A549 (cell line): ENCODE measurements around the gene CCDC136. TPM values are rescaled to one million over a fixed set of nuclear protein-coding genes. Genes with fewer than 3 reads are reported as not detected.

Experiments used
- ATAC-seq, 2 experiments: fragments of 200-7000 bp in 1 of 2; fragments of >200 bp in 1 of 2; cut with Nextera tagmentation in 1 of 2; cut with Tn5 transposase in 1 of 2; 3 replicates each; pipeline versions ENCODE4 v1.8.0 to v1.9.1; 2018 to 2020; ENCODE audit warnings: mild to moderate bottlenecking in 1 of 2, moderate library complexity in 1 of 2
- CTCF ChIA-PET: fragments of 300-600 bp; sonication (Branson Sonifier 250); formaldehyde crosslinking; extraction: SDS; loops from one replicate; lab custom pipeline; 2021; ENCODE audit warnings: antibody characterized with exemption, inconsistent platforms; lab: Yijun Ruan, JAX
- POLR2A ChIA-PET: fragments of 350-600 bp; formaldehyde crosslinking; extraction: SDS; loops from one replicate; lab custom pipeline; 2021; ENCODE audit warnings: antibody characterized with exemption, inconsistent platforms; lab: Yijun Ruan, JAX
- DNase-seq, 2 experiments: peaks; one replicate each; pipeline versions ENCODE4 v3.0.0 to v3.0.0-alpha.2; 2011 to 2016; ENCODE audit warnings: low read depth in 1 of 2, low spot score in 1 of 2
- FAIRE-seq: peaks from 2 replicates; lab custom pipeline; 2011; peaks lifted over from hg19 to GRCh38; lab: Jason Lieb, UNC
- H3K27ac ChIP-seq, 2 experiments: fragments of >200 bp; sonication (Bioruptor Twin); formaldehyde crosslinking; 3 replicates each; pipeline ENCODE4 v1.5.1; 2016 to 2017
- H3K4me1 ChIP-seq: fragments of >200 bp; sonication (Bioruptor Twin); formaldehyde crosslinking; 3 replicates; pipeline ENCODE4 v1.6.1; 2016
- H3K4me2 ChIP-seq: fragments of >200 bp; sonication (Bioruptor Twin); formaldehyde crosslinking; 3 replicates; pipeline ENCODE4 v1.6.1; 2016
- H3K4me3 ChIP-seq: fragments of >200 bp; sonication (Bioruptor Twin); formaldehyde crosslinking; 3 replicates; pipeline ENCODE4 v1.5.1; 2016
- H3K9me3 ChIP-seq: fragments of >200 bp; sonication (Bioruptor Twin); formaldehyde crosslinking; 3 replicates; pipeline ENCODE4 v1.6.1; 2016
- ATOH8 ChIP-seq: fragments of 250-450 bp; sonication (Bioruptor Pico); IDR thresholded peaks from 2 replicates; pipeline ENCODE4 v1.5.0; 2020; ENCODE audit warnings: low read depth, mild to moderate bottlenecking, moderate library complexity
- CBX8 ChIP-seq: fragments of 200-600 bp; sonication (generic); IDR thresholded peaks from 2 replicates; pipeline ENCODE4 v1.6.1; 2016
- CTCF ChIP-seq: fragments of >200 bp; sonication (Bioruptor Twin); formaldehyde crosslinking; IDR thresholded peaks from 3 replicates; pipeline ENCODE4 v1.5.1; 2016
- FOSL2 ChIP-seq, 2 experiments: fragments of 450-650 bp in 1 of 2; fragments of >200 bp in 1 of 2; sonication (Bioruptor Twin) in 1 of 2; formaldehyde crosslinking; IDR thresholded peaks; 2 replicates each; pipeline versions ENCODE4 v1.5.0 to v1.6.1; 2016 to 2020; ENCODE audit warnings: mild to moderate bottlenecking in 1 of 2, moderate library complexity in 1 of 2
- FOXS1 ChIP-seq: fragments of 250-450 bp; sonication (Bioruptor Pico); IDR thresholded peaks from 2 replicates; pipeline ENCODE4 v1.5.0; 2020; ENCODE audit warnings: mild to moderate bottlenecking, moderate library complexity
- HDAC2 ChIP-seq: fragments of 200-600 bp; sonication (generic); IDR thresholded peaks from 2 replicates; pipeline ENCODE4 v1.6.1; 2016
- HEYL ChIP-seq: fragments of 250-450 bp; sonication (Bioruptor Pico); IDR thresholded peaks from 2 replicates; pipeline ENCODE4 v1.8.0; 2021; ENCODE audit warnings: mild to moderate bottlenecking, moderate library complexity
- HMGXB4 ChIP-seq: fragments of 250-450 bp; sonication (Bioruptor Pico); IDR thresholded peaks from 2 replicates; pipeline ENCODE4 v1.5.0; 2021; ENCODE audit warnings: mild to moderate bottlenecking, moderate library complexity, borderline replicate concordance
- HOXB5 ChIP-seq: fragments of 250-450 bp; sonication (Bioruptor Pico); IDR thresholded peaks from 2 replicates; pipeline ENCODE4 v1.5.0; 2020; ENCODE audit warnings: mild to moderate bottlenecking, moderate library complexity
- JUNB ChIP-seq: fragments of >200 bp; sonication (Bioruptor Twin); formaldehyde crosslinking; IDR thresholded peaks from 2 replicates; pipeline ENCODE4 v1.6.1; 2016
- MAZ ChIP-seq: fragments of 150-350 bp; IDR thresholded peaks from 2 replicates; pipeline ENCODE4 v1.6.1; 2014; ENCODE audit warnings: antibody characterized with exemption, low read depth, low read length, borderline replicate concordance
- MYC ChIP-seq: IDR thresholded peaks from 2 replicates; pipeline ENCODE4 v1.6.1; 2012; ENCODE audit warnings: mild to moderate bottlenecking, inconsistent platforms, low read length, improper control_type of control experiment, borderline replicate concordance
- NR3C1 ChIP-seq: fragments of >200 bp; sonication (Bioruptor Twin); formaldehyde crosslinking; IDR thresholded peaks from 3 replicates; pipeline ENCODE4 v1.6.1; 2017
- PBX3 ChIP-seq: IDR thresholded peaks from 2 replicates; pipeline ENCODE4 v1.6.1; 2012
- POLR2AphosphoS2 ChIP-seq: conservative IDR thresholded peaks from 2 replicates; pipeline ENCODE4 v1.6.1; 2012; ENCODE audit warnings: low read length, improper control_type of control experiment, inconsistent platforms
- RFX5 ChIP-seq: fragments of 450-650 bp; IDR thresholded peaks from 2 replicates; pipeline ENCODE4 v1.7.1; 2014; ENCODE audit warnings: antibody characterized with exemption, mild to moderate bottlenecking, moderate library complexity
- SMC3 ChIP-seq: fragments of >200 bp; sonication (Bioruptor Twin); formaldehyde crosslinking; IDR thresholded peaks from 3 replicates; pipeline ENCODE4 v1.6.1; 2018; ENCODE audit warnings: inconsistent platforms
- ZC3H11A ChIP-seq: fragments of 450-650 bp; IDR thresholded peaks from 2 replicates; pipeline ENCODE4 v1.6.1; 2014; ENCODE audit warnings: antibody characterized with exemption, mild to moderate bottlenecking
- ZFP36 ChIP-seq: fragments of 450-650 bp; IDR thresholded peaks from 2 replicates; pipeline ENCODE4 v1.6.1; 2014; ENCODE audit warnings: borderline replicate concordance; ENCODE audit not compliant: partially characterized antibody
- ZSCAN20 ChIP-seq: fragments of 250-450 bp; sonication (Bioruptor Pico); IDR thresholded peaks from 2 replicates; pipeline ENCODE4 v1.8.0; 2022; ENCODE audit warnings: mild to moderate bottlenecking, moderate library complexity
- WGBS: methylation state at CpG from one replicate; pipeline ENCODE4 v1.1.6; 2017; ENCODE audit errors: missing lambda C conversion rate; 5-methylcytosine and 5-hydroxymethylcytosine counted together
- polyA plus RNA-seq, 4 experiments: library from polyadenylated mRNA; depleted of rRNA in 3 of 4; stranded (reverse); fragments of >200 nt; fragmentation: RNase III in 1 of 4; extraction: RNeasy Plus Mini Kit Qiagen cat#74134 plus additional on column Dnase treatment in 1 of 4; gene quantifications; 2 replicates in 3 of 4; 3 replicates in 1 of 4; pipeline ENCODE4 v1.2.3, GENCODE V29; 2011 to 2017

CCDC136 gene
- polyA plus RNA-seq, 2 of the 4 experiments (the other 2 are of a cell fraction): 4.7 to 5.4 TPM

GRCh38 chr7:128763541-128763940 lies 28.2 kb upstream of the CCDC136 start:
- ATAC-seq (no peak), FAIRE-seq (no peak), DNase-seq (no peak)
- Histone ChIP-seq H3K9me3 (no peaks in the 10 kb centered on the region), H3K4me2 (no peak overlapping the region), H3K27ac (no peak overlapping the region), H3K4me3 (no peak overlapping the region), H3K4me1 (no peaks in the 10 kb centered on the region)
- CTCF ChIA-PET: no interaction called here
- 91% methylated on average over 3 of the region's 3 CpGs for WGBS
- no peak for TF ChIP-seq CTCF
- no peak for TF ChIP-seq ZFP36
- no peak for TF ChIP-seq HOXB5
- TF ChIP-seq SMC3: no peak
- TF ChIP-seq ZSCAN20 (CRISPR knock-in tag): no peak
- TF ChIP-seq JUNB: no peak
- no peak for TF ChIP-seq HEYL
- TF ChIP-seq FOXS1: no peak
- TF ChIP-seq MYC: no peak
- no peak for TF ChIP-seq MAZ
- POLR2A ChIA-PET: no interaction called here

GRCh38 chr7:128767475-128768110 lies 24.2 kb upstream of the CCDC136 start:
- ChIA-PET POLR2A (interaction anchor here (0.7 kb wide), 1 partner anchor 424 kb away, joined by 3 read pairs; the partner anchor contains the start of gene RBM28), CTCF (interaction anchor here (0.8 kb wide), 1 partner anchor 64 kb away, joined by 3 read pairs; no protein-coding TSS in a partner anchor)
- DNase-seq (no peak), FAIRE-seq (no peak), ATAC-seq (no peak)
- Histone ChIP-seq H3K9me3 (no peaks in the 10 kb centered on the region), H3K4me3 (no peak overlapping the region), H3K4me2 (no peak overlapping the region), H3K4me1 (no peaks in the 10 kb centered on the region), H3K27ac (no peak overlapping the region)
- no peak for TF ChIP-seq ZC3H11A
- TF ChIP-seq PBX3: no peak
- TF ChIP-seq MAZ: no peak
- TF ChIP-seq HMGXB4 (CRISPR knock-in tag): no peak
- WGBS: 96% methylated on average over 6 of the region's 6 CpGs

GRCh38 chr7:128770233-128770632 lies 21.5 kb upstream of the CCDC136 start:
- 76% methylated on average over 2 of the region's 2 CpGs for WGBS
- ATAC-seq (no peak), DNase-seq (no peak), FAIRE-seq (no peak)
- TF ChIP-seq NR3C1: no peak
- TF ChIP-seq CBX8: no peak
- TF ChIP-seq HDAC2: no peak
- no peak for TF ChIP-seq ATOH8 (CRISPR knock-in tag)
- TF ChIP-seq POLR2AphosphoS2: no peak
- TF ChIP-seq FOSL2 (IDR thresholded peaks at IDR 0.05): no peak
- no peak for TF ChIP-seq FOSL2 (CRISPR knock-in tag; IDR thresholded peaks at IDR 0.05)
- no peak for TF ChIP-seq HOXB5
- TF ChIP-seq RFX5: no peak
- H3K9me3 ChIP-seq: no peaks in the 10 kb centered on the region
- no peak overlapping the region for H3K27ac ChIP-seq
- POLR2A ChIA-PET: interaction anchor here (0.7 kb wide), 1 partner anchor 92 kb away, joined by 3 read pairs; the partner anchor contains the start of gene ATP6V1F
- H3K4me3 ChIP-seq: no peak overlapping the region
- no peaks in the 10 kb centered on the region for H3K4me1 ChIP-seq
- no peak overlapping the region for H3K4me2 ChIP-seq
- CTCF ChIA-PET: interaction anchor here (0.7 to 1.9 kb wide), 2 partner anchors 11 to 68 kb away, joined by 3 to 5 read pairs; no protein-coding TSS in a partner anchor
